Liver (tissue), 9 donors: ENCODE measurements around the gene ABCA9. TPM values are rescaled to one million over a fixed set of nuclear protein-coding genes. Genes with fewer than 3 reads are reported as not detected.

ENCODE experiments used
- DNase-seq: peaks from one replicate; pipeline ENCODE4 v3.0.0-alpha.2; 2017; ENCODE audit warnings: low spot score
- H3K27ac ChIP-seq, 2 donors: one replicate each; pipeline ENCODE4 v1.7.0; 2013; ENCODE audit warnings: inconsistent platforms in 2 of 2, low read length in 2 of 2, control low read depth in 1 of 2, low read depth in 1 of 2, mild to moderate bottlenecking in 1 of 2
- H3K27me3 ChIP-seq, 4 donors: one replicate each; pipeline versions ENCODE4 v1.6.1 to v1.7.0; 2013; ENCODE audit warnings: low read length in 3 of 4, inconsistent platforms in 1 of 4, mild to moderate bottlenecking in 1 of 4, moderate library complexity in 1 of 4; ENCODE audit not compliant: control insufficient read depth in 4 of 4, insufficient read depth in 4 of 4
- H3K36me3 ChIP-seq, 4 donors: one replicate each; pipeline versions ENCODE4 v1.6.1 to v1.7.0; 2013; ENCODE audit warnings: low read length in 3 of 4, mild to moderate bottlenecking in 3 of 4, low read depth in 1 of 4, moderate library complexity in 1 of 4; ENCODE audit not compliant: control insufficient read depth in 4 of 4, insufficient read depth in 3 of 4
- H3K4me1 ChIP-seq, 4 donors: one replicate each; pipeline versions ENCODE4 v1.6.1 to v1.7.0; 2013; ENCODE audit warnings: low read length in 3 of 4, mild to moderate bottlenecking in 3 of 4, moderate library complexity in 1 of 4; ENCODE audit not compliant: control insufficient read depth in 4 of 4, insufficient read depth in 4 of 4
- H3K4me3 ChIP-seq, 3 donors: one replicate each; pipeline versions ENCODE4 v1.6.1 to v1.7.0; 2013; ENCODE audit warnings: low read length in 3 of 3, control low read depth in 1 of 3, low read depth in 1 of 3, mild to moderate bottlenecking in 1 of 3
- H3K9ac ChIP-seq, 2 donors: one replicate each; pipeline ENCODE4 v1.7.0; 2013; ENCODE audit warnings: low read length in 2 of 2, mild to moderate bottlenecking in 2 of 2, moderate library complexity in 2 of 2, control low read depth in 1 of 2, low read depth in 1 of 2
- H3K9me3 ChIP-seq, 4 donors: one replicate each; pipeline versions ENCODE4 v1.6.1 to v1.7.0; 2013; ENCODE audit warnings: low read length in 3 of 4; ENCODE audit not compliant: control insufficient read depth in 4 of 4
- EGR1 ChIP-seq, 2 donors: IDR thresholded peaks; 2 replicates each; pipeline ENCODE4 v1.6.1; 2016 to 2018; ENCODE audit warnings: antibody characterized with exemption in 2 of 2, low read depth in 2 of 2
- FOXA1 ChIP-seq: IDR thresholded peaks from 2 replicates; pipeline ENCODE4 v1.6.1; 2016; ENCODE audit warnings: antibody characterized with exemption
- FOXA2 ChIP-seq: IDR thresholded peaks from 2 replicates; pipeline ENCODE4 v1.6.1; 2016; ENCODE audit warnings: antibody characterized with exemption
- GABPA ChIP-seq, 2 donors: IDR thresholded peaks in 1 of 2; conservative IDR thresholded peaks in 1 of 2; 2 replicates each; pipeline ENCODE4 v1.6.1; 2016; ENCODE audit warnings: antibody characterized with exemption in 2 of 2, mild to moderate bottlenecking in 1 of 2, moderate library complexity in 1 of 2
- HNF4A ChIP-seq, 2 donors: conservative IDR thresholded peaks; 2 replicates each; pipeline ENCODE4 v1.6.1; 2016; ENCODE audit warnings: antibody characterized with exemption in 2 of 2, mild to moderate bottlenecking in 2 of 2
- HNF4G ChIP-seq: IDR thresholded peaks from 2 replicates; pipeline ENCODE4 v1.6.1; 2016; ENCODE audit warnings: antibody characterized with exemption
- JUND ChIP-seq, 2 donors: IDR thresholded peaks; 2 replicates each; pipeline ENCODE4 v1.6.1; 2016; ENCODE audit warnings: antibody characterized with exemption in 2 of 2
- RAD21 ChIP-seq, 2 donors: IDR thresholded peaks; 2 replicates each; pipeline ENCODE4 v1.6.1; 2016; ENCODE audit warnings: antibody characterized with exemption in 2 of 2, mild to moderate bottlenecking in 2 of 2
- RXRA ChIP-seq, 2 donors: IDR thresholded peaks; 2 replicates each; pipeline ENCODE4 v1.6.1; 2017 to 2018; ENCODE audit warnings: antibody characterized with exemption in 2 of 2, mild to moderate bottlenecking in 1 of 2
- SP1 ChIP-seq: IDR thresholded peaks from 2 replicates; pipeline ENCODE4 v1.6.1; 2018; ENCODE audit warnings: antibody characterized with exemption, mild to moderate bottlenecking
- TAF1 ChIP-seq: conservative IDR thresholded peaks from 2 replicates; pipeline ENCODE4 v1.6.1; 2016; ENCODE audit warnings: antibody characterized with exemption, mild to moderate bottlenecking
- YY1 ChIP-seq: IDR thresholded peaks from 2 replicates; pipeline ENCODE4 v1.6.1; 2016; ENCODE audit warnings: antibody characterized with exemption, mild to moderate bottlenecking
- WGBS: extraction: QIAGEN DNeasy Blood & Tissue Kit; methylation state at CpG from one replicate; pipeline ENCODE4 v1.1.7; 2013; 5-methylcytosine and 5-hydroxymethylcytosine counted together
- polyA plus RNA-seq, 2 donors: library from polyadenylated mRNA; stranded (reverse) in 1 of 2; unstranded in 1 of 2; fragments of 200-250 nt in 1 of 2; fragments of >200 nt in 1 of 2; fragmentation: Nextera tagmentation in 1 of 2; extraction: Ambion mirVana in 1 of 2; gene quantifications; one replicate each; pipeline versions ENCODE4 v1.2.1 to v1.2.3, GENCODE V29; 2013 to 2015
- total RNA-seq, 2 donors: library from RNA; depleted of rRNA; stranded (reverse); fragments of >200 nt; gene quantifications; one replicate each; pipeline ENCODE4 v1.2.3, GENCODE V29; 2014
- TF ChIP-seq, protein P1 (sequence below): IDR thresholded peaks from 2 replicates; pipeline ENCODE4 v1.6.1; 2016; ENCODE audit warnings: antibody characterized with exemption
- TF ChIP-seq, protein P2 (sequence below): IDR thresholded peaks from 2 replicates; pipeline ENCODE4 v1.6.1; 2016; ENCODE audit warnings: antibody characterized with exemption
- TF ChIP-seq, protein P3 (sequence below): IDR thresholded peaks from 2 replicates; pipeline ENCODE4 v1.6.1; 2016; ENCODE audit warnings: antibody characterized with exemption, mild to moderate bottlenecking
- TF ChIP-seq, protein P4 (sequence below): IDR thresholded peaks from 2 replicates; pipeline ENCODE4 v1.6.1; 2016; ENCODE audit warnings: antibody characterized with exemption
- donor health status: healthy.
- donor health status: healthy.
- donor health status: healthy.
- donor health status: healthy.
- donor health status: healthy.

Gene ABCA9
- total and polyA plus RNA-seq, 4 donors, result 1.4 to 18.9 (median 5.9) TPM

DNA sequence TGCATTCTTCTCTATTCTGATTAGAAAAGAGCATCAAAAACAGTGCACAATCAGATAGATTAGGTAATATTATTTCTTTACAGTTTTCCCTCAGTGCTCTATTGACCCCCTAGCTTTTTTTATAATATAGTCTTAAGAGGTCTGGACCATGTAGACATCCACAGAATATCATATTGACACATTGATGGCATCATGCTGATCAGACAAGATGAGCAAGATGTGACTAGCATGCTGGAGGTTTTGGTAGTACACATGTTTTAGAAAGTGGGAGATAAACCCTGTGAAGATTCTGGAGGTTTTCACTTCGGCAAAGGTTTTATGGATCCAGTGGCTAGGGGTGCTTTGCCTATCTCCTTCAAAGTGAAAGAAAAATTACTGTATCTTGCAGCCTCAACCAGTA, 102.8 kb downstream of the ABCA9 start:
- H3K4me3 ChIP-seq, result no peak overlapping the region
- no peaks in the 10 kb centered on the region for H3K9me3 ChIP-seq
- WGBS, result 95% methylated on average over 1 of the region's 1 CpG
- DNase-seq, result no peak
- peaks cover 0 to 12% (median 2%) of the 10 kb centered on the region in 4 donors for H3K4me1 ChIP-seq
- H3K36me3 ChIP-seq, result no peaks in the 10 kb centered on the region
- no peaks in the 10 kb centered on the region for H3K27me3 ChIP-seq
- no peak overlapping the region for H3K9ac ChIP-seq
- TF ChIP-seq EGR1 (IDR thresholded peaks at IDR 0.05; ENCODE audit: low read depth in 2 of 2), result no peak
- no peak for TF ChIP-seq RXRA (IDR thresholded peaks at IDR 0.05)
- TF ChIP-seq, protein P1, sequence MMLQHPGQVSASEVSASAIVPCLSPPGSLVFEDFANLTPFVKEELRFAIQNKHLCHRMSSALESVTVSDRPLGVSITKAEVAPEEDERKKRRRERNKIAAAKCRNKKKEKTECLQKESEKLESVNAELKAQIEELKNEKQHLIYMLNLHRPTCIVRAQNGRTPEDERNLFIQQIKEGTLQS, result no peak
- TF ChIP-seq YY1, result no peak
- TF ChIP-seq, protein P2, sequence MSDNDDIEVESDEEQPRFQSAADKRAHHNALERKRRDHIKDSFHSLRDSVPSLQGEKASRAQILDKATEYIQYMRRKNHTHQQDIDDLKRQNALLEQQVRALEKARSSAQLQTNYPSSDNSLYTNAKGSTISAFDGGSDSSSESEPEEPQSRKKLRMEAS, result no peak
- no peak for TF ChIP-seq GABPA (IDR thresholded peaks at IDR 0.05 in 1 of 2, conservative IDR thresholded peaks at IDR 0.05 in 1 of 2)
- H3K27ac ChIP-seq, result no peak overlapping the region

DNA sequence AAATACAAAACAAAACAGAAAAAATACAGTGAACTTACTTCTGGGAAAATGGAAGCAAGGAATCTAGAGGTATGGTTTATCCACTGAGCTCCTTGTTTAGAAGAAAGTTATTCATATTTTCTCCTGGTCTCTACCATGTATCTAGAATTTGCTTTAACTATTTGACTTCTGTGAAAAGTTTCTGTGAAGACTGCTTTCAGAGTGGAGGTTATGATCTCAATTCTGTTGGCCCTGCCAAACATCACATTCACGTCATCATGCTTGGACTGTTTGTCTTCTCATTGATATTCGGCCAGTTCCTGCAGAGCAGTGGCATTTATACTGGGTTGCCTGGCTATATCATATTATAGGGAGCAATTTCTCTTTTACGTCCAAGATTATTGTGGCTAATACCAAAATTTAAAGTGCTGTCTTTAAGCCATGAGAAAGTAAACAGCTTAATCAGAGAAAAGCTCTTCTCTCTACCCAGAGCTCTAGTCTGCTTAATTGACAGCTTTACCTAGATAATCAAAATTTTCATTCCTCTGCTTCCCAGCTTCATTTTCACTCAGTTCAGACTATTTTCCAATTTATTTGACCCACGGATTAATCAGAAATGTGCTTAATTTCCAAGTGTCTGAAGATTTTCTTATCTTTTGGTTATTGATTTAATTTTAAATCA, 105.4 kb downstream of the ABCA9 start, which contains the start of gene ABCA8:
ABCA8 (minus strand) TSS at position 212 of the 661 bp plus-strand sequence. CDS start 13,358 bp downstream, outside the sequence.
- Histone ChIP-seq H3K36me3 (no peaks in the 10 kb centered on the region), H3K27ac (peak within 1 kb of the TSS; percentile 69 to 77), H3K9me3 (no peaks in the 10 kb centered on the region), H3K4me1 (peaks cover 0 to 22% (median 2%) of the 10 kb centered on the region in 4 donors), H3K9ac (peak within 1 kb of the TSS; percentile 75 to 84), H3K27me3 (no peaks in the 10 kb centered on the region), H3K4me3 (peak within 1 kb of the TSS; percentile 44 to 77 (median 61))
- TF ChIP-seq, protein P3, sequence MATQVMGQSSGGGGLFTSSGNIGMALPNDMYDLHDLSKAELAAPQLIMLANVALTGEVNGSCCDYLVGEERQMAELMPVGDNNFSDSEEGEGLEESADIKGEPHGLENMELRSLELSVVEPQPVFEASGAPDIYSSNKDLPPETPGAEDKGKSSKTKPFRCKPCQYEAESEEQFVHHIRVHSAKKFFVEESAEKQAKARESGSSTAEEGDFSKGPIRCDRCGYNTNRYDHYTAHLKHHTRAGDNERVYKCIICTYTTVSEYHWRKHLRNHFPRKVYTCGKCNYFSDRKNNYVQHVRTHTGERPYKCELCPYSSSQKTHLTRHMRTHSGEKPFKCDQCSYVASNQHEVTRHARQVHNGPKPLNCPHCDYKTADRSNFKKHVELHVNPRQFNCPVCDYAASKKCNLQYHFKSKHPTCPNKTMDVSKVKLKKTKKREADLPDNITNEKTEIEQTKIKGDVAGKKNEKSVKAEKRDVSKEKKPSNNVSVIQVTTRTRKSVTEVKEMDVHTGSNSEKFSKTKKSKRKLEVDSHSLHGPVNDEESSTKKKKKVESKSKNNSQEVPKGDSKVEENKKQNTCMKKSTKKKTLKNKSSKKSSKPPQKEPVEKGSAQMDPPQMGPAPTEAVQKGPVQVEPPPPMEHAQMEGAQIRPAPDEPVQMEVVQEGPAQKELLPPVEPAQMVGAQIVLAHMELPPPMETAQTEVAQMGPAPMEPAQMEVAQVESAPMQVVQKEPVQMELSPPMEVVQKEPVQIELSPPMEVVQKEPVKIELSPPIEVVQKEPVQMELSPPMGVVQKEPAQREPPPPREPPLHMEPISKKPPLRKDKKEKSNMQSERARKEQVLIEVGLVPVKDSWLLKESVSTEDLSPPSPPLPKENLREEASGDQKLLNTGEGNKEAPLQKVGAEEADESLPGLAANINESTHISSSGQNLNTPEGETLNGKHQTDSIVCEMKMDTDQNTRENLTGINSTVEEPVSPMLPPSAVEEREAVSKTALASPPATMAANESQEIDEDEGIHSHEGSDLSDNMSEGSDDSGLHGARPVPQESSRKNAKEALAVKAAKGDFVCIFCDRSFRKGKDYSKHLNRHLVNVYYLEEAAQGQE, result peak; percentile 87
- peak; percentile 71 for TF ChIP-seq YY1
- TF ChIP-seq FOXA2, result no peak
- TF ChIP-seq HNF4G, result no peak
- peak in 1 of 2 donors; percentile 18 for TF ChIP-seq GABPA (IDR thresholded peaks at IDR 0.05 in 1 of 2, conservative IDR thresholded peaks at IDR 0.05 in 1 of 2)
- TF ChIP-seq SP1, result peak; percentile 48
- no peak for TF ChIP-seq FOXA1
- TF ChIP-seq TAF1, result peak; percentile 66
- TF ChIP-seq RXRA (IDR thresholded peaks at IDR 0.05), result peak; percentile 27 to 69
- TF ChIP-seq, protein P4, sequence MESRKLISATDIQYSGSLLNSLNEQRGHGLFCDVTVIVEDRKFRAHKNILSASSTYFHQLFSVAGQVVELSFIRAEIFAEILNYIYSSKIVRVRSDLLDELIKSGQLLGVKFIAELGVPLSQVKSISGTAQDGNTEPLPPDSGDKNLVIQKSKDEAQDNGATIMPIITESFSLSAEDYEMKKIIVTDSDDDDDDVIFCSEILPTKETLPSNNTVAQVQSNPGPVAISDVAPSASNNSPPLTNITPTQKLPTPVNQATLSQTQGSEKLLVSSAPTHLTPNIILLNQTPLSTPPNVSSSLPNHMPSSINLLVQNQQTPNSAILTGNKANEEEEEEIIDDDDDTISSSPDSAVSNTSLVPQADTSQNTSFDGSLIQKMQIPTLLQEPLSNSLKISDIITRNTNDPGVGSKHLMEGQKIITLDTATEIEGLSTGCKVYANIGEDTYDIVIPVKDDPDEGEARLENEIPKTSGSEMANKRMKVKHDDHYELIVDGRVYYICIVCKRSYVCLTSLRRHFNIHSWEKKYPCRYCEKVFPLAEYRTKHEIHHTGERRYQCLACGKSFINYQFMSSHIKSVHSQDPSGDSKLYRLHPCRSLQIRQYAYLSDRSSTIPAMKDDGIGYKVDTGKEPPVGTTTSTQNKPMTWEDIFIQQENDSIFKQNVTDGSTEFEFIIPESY, result peak; percentile 18
- no peak for TF ChIP-seq EGR1 (IDR thresholded peaks at IDR 0.05; ENCODE audit: low read depth in 2 of 2)
- peak; percentile 38 to 55 for TF ChIP-seq RAD21 (IDR thresholded peaks at IDR 0.05)
- peak; percentile 18 to 57 for TF ChIP-seq JUND (IDR thresholded peaks at IDR 0.05)
- TF ChIP-seq HNF4A (conservative IDR thresholded peaks at IDR 0.05), result peak; percentile 36 to 53
- no peak for DNase-seq
- WGBS, result 22% methylated on average over 4 of the region's 4 CpGs
